HUES64 (cell line): ENCODE results near the gene PPFIBP2.

Experiments
- H3K27ac ChIP-seq: 2 replicates; pipeline ENCODE4 v1.7.0; 2013; ENCODE audit warnings: low read depth, low read length, inconsistent platforms
- H3K27me3 ChIP-seq: 2 replicates; pipeline ENCODE4 v1.6.1; 2013; ENCODE audit warnings: mild to moderate bottlenecking, low read length; ENCODE audit not compliant: insufficient read depth
- H3K36me3 ChIP-seq: 2 replicates; pipeline ENCODE4 v1.6.1; 2013; ENCODE audit warnings: mild to moderate bottlenecking, low read length; ENCODE audit not compliant: insufficient read depth
- H3K4me1 ChIP-seq: 2 replicates; pipeline ENCODE4 v1.6.1; 2013; ENCODE audit warnings: mild to moderate bottlenecking, low read length, moderate library complexity; ENCODE audit not compliant: insufficient read depth
- H3K4me3 ChIP-seq: 2 replicates; pipeline ENCODE4 v1.5.1; 2013; ENCODE audit warnings: mild to moderate bottlenecking, low read length, moderate library complexity
- H3K9ac ChIP-seq: 2 replicates; pipeline ENCODE4 v1.6.1; 2013; ENCODE audit warnings: mild to moderate bottlenecking, low read depth, low read length
- H3K9me3 ChIP-seq: 2 replicates; pipeline ENCODE4 v1.6.1; 2013; ENCODE audit warnings: low read depth, low read length; ENCODE audit not compliant: insufficient read depth
- WGBS: fragments of 150-250, 120-280 bp; methylation state at CpG from one replicate; pipeline ENCODE4 v1.1.7; 2013; ENCODE audit warnings: missing lambda C conversion rate; 5-methylcytosine and 5-hydroxymethylcytosine counted together

The PPFIBP2 gene

DNA sequence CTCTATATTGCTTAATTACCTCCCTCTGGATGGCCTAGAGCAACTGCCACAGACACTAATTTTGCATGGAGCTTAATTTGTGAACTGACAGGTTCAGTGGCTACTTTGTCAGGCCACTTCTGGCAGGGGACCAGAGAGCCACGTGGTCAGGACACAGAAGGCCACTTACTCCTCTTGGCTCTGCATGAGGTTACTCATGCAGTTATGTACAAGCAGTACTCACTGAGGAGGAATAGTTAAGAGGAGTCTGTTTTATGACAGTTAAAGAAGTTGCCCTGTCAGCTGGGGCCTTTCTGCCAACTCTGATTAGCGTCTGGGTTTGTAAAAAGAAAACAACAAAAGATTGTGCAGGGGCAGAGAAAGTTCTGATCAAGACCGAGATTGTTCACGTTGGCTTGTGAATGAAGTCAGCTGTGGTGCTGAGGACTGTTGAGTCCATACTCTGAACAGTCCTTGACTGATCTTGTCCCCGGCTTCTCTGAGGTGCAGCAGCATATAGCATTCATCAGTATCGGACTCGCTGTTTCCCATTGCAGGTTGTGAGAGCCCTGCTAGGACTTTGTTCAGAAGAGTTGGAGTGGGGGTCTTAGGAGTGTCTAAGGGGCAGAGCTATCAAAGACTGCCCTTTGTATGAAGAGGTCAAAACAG is 41.4 kb downstream of the PPFIBP2 start:
- H3K27me3 ChIP-seq = no peaks in the 10 kb centered on the region
- H3K9me3 ChIP-seq = no peaks in the 10 kb centered on the region
- H3K9ac ChIP-seq = no peak overlapping the region
- 90% methylated on average over 7 of the region's 7 CpGs for WGBS
- H3K4me3 ChIP-seq = no peak overlapping the region
- H3K4me1 ChIP-seq = peaks cover 8% of the 10 kb centered on the region
- H3K36me3 ChIP-seq = no peaks in the 10 kb centered on the region
- no peak overlapping the region for H3K27ac ChIP-seq

DNA sequence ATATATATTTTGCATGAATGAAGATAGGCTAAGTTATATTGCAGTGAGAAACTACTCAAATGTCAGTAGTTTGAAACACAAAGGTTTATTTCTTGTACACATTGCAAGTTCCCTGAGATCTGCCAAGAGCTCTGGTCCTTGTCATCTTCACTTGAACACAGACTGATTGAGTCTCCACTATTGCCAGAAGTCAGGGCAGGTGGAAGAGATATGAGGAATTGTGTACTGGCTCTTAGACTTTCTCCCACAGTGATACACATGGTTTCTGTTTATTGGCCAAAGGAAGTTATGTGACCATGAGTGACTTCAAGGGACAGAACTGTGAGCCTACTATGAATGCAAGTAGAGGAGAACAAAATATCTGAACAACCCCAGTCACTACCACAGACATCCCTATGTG is 44.2 kb downstream of the PPFIBP2 start:
- Histone ChIP-seq H3K4me1 (peaks cover 13% of the 10 kb centered on the region), H3K9ac (no peak overlapping the region), H3K9me3 (no peaks in the 10 kb centered on the region), H3K27ac (no peak overlapping the region), H3K27me3 (no peaks in the 10 kb centered on the region), H3K36me3 (no peaks in the 10 kb centered on the region), H3K4me3 (no peak overlapping the region)

DNA sequence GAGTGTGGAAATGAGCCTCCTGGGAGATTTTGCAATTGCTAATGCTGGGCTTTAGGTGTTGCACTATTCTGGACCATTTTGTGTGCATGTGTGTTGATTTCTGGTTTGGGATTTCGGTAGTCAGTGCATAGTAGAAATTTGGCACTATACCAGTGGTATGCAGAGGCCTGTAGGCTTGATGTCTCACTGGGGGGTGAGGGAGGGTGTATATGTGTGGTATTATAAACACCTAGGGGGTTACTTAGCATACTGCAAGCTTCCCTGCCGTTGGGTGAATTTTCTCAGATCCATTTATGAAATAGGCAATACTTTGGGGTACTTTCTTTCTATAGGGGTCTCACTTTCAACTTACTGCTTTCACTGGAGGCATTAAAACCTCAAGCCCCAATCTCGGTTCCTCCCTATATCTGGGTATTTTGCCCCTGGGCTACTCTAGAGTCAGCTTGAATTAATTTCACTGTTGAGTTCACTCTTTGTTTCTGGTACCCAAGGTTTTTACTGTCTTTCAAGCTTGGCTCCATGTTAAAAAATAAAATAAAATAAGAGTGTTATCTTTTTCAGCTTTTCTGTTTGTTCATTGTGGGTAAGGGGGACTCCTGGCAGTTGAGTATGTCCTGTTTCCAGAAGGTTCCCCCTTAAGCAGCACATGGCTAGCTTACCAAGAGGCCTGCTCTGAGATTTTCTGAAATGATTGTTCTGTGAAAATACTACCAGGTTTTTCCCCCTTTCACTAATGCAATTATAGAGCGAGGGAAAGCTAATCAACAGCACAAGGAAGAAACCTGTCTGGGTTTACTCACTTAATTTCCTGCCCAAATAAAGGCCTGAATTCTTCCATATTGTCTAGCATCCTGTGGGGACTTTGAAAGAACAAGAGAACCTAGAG is 45.8 kb downstream of the PPFIBP2 start:
- no peak overlapping the region for H3K4me3 ChIP-seq
- no peak overlapping the region; the same call in 1 of the 2 replicates for H3K27ac ChIP-seq
- H3K27me3 ChIP-seq = no peaks in the 10 kb centered on the region
- H3K9ac ChIP-seq = no peak overlapping the region
- WGBS = 89% methylated on average over 4 of the region's 4 CpGs
- H3K4me1 ChIP-seq = peaks cover 18% of the 10 kb centered on the region
- H3K36me3 ChIP-seq = no peaks in the 10 kb centered on the region
- no peaks in the 10 kb centered on the region for H3K9me3 ChIP-seq

DNA sequence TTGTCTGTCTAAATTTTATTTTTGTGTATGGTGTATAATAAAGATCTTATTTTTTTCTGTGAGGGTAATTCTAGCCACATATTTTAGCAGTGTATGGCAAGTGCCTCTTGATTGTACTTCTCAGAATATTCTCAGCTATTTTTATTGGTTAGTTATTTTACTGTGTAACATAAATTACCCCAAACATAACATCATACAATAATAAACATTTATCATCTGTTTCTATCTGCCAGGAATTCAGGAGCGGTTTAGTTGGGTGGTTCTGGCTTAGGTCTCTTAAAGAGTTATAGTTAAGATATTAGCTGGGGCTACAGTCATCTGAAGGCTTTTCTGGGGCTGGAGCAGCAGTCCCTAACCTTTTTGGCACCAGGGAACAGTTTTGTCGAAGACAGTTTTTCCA is 47.8 kb downstream of the PPFIBP2 start:
- peaks cover 18% of the 10 kb centered on the region for H3K4me1 ChIP-seq
- WGBS = 90% methylated on average over 2 of the region's 2 CpGs
- H3K4me3 ChIP-seq = no peak overlapping the region
- H3K36me3 ChIP-seq = no peaks in the 10 kb centered on the region
- H3K9me3 ChIP-seq = no peaks in the 10 kb centered on the region
- no peak overlapping the region for H3K9ac ChIP-seq
- no peaks in the 10 kb centered on the region for H3K27me3 ChIP-seq
- no peak overlapping the region for H3K27ac ChIP-seq

DNA sequence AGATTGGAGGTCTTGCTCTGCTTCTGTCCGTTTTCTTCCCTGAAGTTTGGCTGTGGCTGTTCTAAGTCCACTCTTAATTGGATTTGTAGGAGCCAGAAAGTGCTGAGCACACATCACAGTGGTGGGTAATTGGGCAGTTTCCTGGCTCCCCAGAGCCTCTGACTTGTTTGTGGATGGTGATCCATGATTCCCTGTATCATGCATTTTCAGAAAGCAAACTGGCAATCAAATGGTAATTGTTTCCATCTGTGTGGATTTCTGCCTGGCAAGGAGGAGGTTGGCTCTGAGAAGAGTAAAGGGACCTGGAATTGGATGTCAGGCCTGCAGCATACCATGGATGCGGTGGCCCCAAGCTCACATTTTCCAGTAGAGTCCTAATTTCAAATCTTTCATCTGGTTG is 49.5 kb downstream of the PPFIBP2 start:
- H3K9ac ChIP-seq = 0 out of 2 replicates have a peak overlapping the region, but pooled peaks have one; percentile 44
- no peak overlapping the region for H3K4me3 ChIP-seq
- no peaks in the 10 kb centered on the region for H3K36me3 ChIP-seq
- no peak overlapping the region for H3K27ac ChIP-seq
- no peaks in the 10 kb centered on the region for H3K9me3 ChIP-seq
- WGBS = 79% methylated on average over 2 of the region's 2 CpGs
- H3K4me1 ChIP-seq = peaks cover 18% of the 10 kb centered on the region
- H3K27me3 ChIP-seq = no peaks in the 10 kb centered on the region

DNA sequence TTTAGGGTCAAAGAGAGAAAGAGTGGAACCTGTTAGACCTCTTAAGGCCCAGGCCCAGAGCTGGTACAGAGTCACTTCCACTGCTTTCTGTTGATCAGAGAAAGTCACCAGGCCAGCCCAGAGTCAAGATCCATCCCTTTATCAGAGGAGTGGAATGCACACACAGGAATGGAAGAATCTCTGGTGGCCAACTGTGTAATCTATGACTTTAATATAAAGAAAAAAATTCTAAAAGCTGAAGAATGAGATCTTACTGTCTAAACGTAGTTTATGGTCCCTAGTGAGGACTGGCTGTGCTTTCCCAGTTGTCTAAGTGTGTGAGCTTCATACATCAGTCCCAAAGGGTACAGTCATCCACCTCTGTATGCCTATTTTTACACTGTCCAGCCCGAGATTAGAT is 51.0 kb downstream of the PPFIBP2 start:
- Histone ChIP-seq H3K4me1 (peaks cover 14% of the 10 kb centered on the region), H3K36me3 (no peaks in the 10 kb centered on the region), H3K9ac (no peak overlapping the region), H3K27me3 (no peaks in the 10 kb centered on the region), H3K4me3 (no peak overlapping the region), H3K27ac (no peak overlapping the region), H3K9me3 (no peaks in the 10 kb centered on the region)
- 88% methylated on average over 2 of the region's 2 CpGs for WGBS

DNA sequence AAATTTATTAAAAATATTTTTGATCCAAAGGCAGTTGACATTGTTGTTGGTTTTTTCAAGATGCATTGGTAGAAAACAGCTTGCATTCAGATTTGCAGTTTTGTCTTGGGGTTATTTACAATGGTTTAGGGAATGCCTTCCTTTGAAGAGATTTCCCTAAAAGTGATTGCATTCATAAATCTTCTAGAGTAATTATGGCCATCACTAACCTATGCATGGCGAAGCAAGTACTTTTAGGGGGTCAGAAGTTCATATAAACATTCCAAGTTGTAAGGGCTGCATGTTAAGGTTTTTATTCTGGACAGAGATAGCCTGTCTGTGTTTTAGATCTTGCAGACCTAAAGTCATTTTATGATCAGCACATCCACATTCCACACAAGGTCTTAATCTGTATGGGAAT is 53.5 kb downstream of the PPFIBP2 start:
- 100% methylated on average over 1 of the region's 1 CpG for WGBS
- Histone ChIP-seq H3K27me3 (no peaks in the 10 kb centered on the region), H3K4me1 (peaks cover 18% of the 10 kb centered on the region), H3K9me3 (no peaks in the 10 kb centered on the region), H3K36me3 (no peaks in the 10 kb centered on the region), H3K9ac (no peak overlapping the region), H3K4me3 (no peak overlapping the region), H3K27ac (no peak overlapping the region)

DNA sequence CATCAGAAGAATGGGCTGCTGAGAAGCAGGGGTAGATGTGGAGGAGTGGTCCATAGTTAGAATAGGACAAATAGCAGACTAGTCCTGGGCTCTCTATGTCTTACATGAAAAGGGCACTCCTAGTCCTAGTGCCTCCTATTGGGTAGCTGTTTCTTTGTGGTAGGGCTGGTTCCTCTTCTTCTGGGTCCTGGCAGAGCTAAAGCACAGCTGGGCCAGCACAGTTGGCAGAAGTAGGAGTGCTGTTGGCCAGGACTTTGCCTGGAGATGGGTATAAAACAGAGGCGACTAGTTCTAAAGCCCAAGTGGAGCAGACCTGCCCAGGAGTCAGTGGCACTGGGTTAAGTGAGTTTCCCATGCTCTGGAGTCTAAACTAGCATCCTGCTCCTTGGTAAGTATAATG is 55.2 kb downstream of the PPFIBP2 start:
- no peak overlapping the region for H3K9ac ChIP-seq
- H3K9me3 ChIP-seq = no peaks in the 10 kb centered on the region
- peaks cover 24% of the 10 kb centered on the region for H3K4me1 ChIP-seq
- WGBS = 95% methylated on average over 1 of the region's 1 CpG
- no peaks in the 10 kb centered on the region for H3K36me3 ChIP-seq
- no peak overlapping the region for H3K27ac ChIP-seq
- H3K27me3 ChIP-seq = no peaks in the 10 kb centered on the region
- no peak overlapping the region for H3K4me3 ChIP-seq

DNA sequence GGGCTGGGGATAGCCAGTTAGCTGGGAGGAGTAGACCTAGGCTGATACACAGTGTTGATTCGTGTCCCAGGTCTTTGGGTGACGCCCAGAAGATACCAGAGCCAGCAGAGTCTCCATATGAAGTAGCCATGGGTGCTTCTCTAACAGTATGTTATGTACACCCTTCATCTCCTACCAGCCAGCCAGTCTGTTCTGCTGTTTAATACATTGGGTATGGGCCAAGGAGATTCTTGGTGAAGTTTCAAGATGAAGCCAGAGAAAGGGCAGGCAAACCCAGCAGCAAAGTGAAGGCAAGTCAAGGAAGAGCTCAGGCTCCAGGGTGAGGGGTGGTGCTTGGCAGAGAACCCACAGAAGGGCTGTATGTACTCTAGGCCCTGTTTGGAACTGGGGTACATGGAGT is 56.4 kb downstream of the PPFIBP2 start:
- 95% methylated on average over 2 of the region's 2 CpGs for WGBS
- H3K27me3 ChIP-seq = no peaks in the 10 kb centered on the region
- no peaks in the 10 kb centered on the region for H3K36me3 ChIP-seq

DNA sequence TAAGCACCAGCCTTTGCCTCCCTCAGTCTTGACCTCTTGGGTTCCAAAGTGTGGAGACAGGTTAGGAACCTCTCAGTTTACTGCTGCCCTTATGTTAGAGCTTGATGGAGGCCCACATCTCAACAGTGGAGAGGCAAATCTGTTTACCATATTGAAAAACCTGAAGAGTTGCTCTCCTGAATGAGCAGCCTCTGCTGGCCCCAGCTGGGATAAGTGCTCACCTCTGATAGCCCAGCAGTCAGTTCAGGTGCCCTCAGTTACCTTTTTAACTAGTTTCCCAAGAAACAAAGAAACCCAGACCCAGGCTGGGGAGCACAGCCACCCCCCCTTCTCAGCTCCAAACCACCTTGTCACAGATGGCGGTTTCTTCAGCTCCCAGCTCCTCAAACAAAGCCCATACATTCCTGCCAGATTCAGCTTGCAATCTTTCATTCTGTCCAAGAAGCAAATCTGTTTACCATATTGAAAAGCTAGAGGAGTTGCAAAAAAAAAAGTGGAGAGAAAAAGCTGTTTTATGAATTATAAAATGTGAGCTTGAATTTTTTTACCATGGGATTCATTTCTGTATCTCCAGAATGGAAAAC is 57.2 kb downstream of the PPFIBP2 start:
- Histone ChIP-seq H3K27ac (no peak overlapping the region), H3K9ac (no peak overlapping the region), H3K27me3 (no peaks in the 10 kb centered on the region), H3K36me3 (no peaks in the 10 kb centered on the region), H3K4me3 (no peak overlapping the region), H3K9me3 (no peaks in the 10 kb centered on the region), H3K4me1 (peaks cover 43% of the 10 kb centered on the region)
- 82% methylated on average over 1 of the region's 1 CpG for WGBS

More for the DNA sequence above, 56.4 kb downstream of the PPFIBP2 start:
- Histone ChIP-seq H3K4me1 (peaks cover 36% of the 10 kb centered on the region), H3K27ac (no peak overlapping the region), H3K4me3 (no peak overlapping the region), H3K9ac (no peak overlapping the region), H3K9me3 (no peaks in the 10 kb centered on the region)

DNA sequence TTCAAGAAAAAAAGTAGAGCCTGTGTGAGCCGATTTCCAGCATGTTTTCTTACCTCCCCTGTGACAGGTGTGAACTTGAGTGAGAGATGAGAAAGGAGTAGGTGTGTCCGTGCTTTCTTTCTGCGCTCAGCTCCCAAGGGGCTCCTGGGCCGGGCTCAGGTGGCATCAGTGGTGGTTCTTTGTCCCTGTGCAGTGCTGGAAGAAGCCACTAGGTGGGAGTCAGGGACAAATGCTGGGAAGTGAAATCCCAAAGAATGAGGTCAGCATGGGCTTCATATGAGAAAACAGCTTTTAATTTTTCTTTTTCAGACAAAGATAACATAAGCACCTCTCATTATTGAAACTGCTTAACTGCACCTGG is 57.8 kb downstream of the PPFIBP2 start:
- no peak overlapping the region for H3K4me3 ChIP-seq
- H3K4me1 ChIP-seq = peaks cover 49% of the 10 kb centered on the region
- H3K27ac ChIP-seq = peak overlapping the region; percentile 27; the same call in 1 of the 2 replicates
- H3K36me3 ChIP-seq = no peaks in the 10 kb centered on the region
- no peak overlapping the region for H3K9ac ChIP-seq
- H3K27me3 ChIP-seq = no peaks in the 10 kb centered on the region
- no peaks in the 10 kb centered on the region for H3K9me3 ChIP-seq
- 14% methylated on average over 4 of the region's 4 CpGs for WGBS
